ENCODE results near the gene PDE6H.

DNA sequence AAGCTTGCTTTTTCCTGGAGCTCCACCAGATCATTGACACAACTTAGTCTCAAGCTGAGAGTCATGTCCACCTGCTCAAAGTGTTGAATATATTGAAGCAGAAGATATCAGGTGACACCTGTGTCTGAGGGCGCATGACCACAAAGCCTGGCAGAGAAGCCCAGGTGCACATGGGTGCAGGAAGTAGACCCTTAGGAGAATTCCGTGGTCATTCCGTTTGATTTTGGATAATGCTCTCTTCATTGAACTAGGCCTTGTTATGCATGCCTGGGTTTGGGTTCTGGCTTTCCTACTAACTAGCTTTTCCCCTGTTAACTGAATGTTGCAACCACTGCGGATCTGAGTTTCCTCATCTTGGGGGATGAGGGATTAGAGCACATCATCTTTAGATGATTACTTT, 18.6 kb upstream of the PDE6H start:
- TF ChIP-seq, protein P1, sequence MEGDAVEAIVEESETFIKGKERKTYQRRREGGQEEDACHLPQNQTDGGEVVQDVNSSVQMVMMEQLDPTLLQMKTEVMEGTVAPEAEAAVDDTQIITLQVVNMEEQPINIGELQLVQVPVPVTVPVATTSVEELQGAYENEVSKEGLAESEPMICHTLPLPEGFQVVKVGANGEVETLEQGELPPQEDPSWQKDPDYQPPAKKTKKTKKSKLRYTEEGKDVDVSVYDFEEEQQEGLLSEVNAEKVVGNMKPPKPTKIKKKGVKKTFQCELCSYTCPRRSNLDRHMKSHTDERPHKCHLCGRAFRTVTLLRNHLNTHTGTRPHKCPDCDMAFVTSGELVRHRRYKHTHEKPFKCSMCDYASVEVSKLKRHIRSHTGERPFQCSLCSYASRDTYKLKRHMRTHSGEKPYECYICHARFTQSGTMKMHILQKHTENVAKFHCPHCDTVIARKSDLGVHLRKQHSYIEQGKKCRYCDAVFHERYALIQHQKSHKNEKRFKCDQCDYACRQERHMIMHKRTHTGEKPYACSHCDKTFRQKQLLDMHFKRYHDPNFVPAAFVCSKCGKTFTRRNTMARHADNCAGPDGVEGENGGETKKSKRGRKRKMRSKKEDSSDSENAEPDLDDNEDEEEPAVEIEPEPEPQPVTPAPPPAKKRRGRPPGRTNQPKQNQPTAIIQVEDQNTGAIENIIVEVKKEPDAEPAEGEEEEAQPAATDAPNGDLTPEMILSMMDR (IDR thresholded peaks at IDR 0.05): no peak
- no peak for TF ChIP-seq POLR2AphosphoS5 (IDR thresholded peaks at IDR 0.05)

Measured in gastroesophageal sphincter (tissue), 3 donors.